GM12873 (cell line): ENCODE measurements around the gene CACNG6.

Source experiments
- CTCF ChIP-seq: IDR thresholded peaks from 2 replicates; pipeline ENCODE4 v1.5.1; 2012; ENCODE audit warnings: low read depth, mild to moderate bottlenecking, moderate library complexity, low read length, control low read depth; ENCODE audit not compliant: insufficient read depth; ENCODE audit errors: missing control alignments

CACNG6 gene

GRCh38 chr19:53993448-53993847, 2.0 kb downstream of the CACNG6 start:
- TF ChIP-seq CTCF, result no peak

- no peak for TF ChIP-seq CTCF
Measured at GRCh38 chr19:53994811-53995210, 3.4 kb downstream of the CACNG6 start.

GRCh38 chr19:53998223-53998622, 6.8 kb downstream of the CACNG6 start:
- TF ChIP-seq CTCF, result no peak

GRCh38 chr19:53999694-54000093, 8.3 kb downstream of the CACNG6 start:
- no peak for TF ChIP-seq CTCF

GRCh38 chr19:54001496-54001895, 10.1 kb downstream of the CACNG6 start:
- TF ChIP-seq CTCF, result no peak

- no peak for TF ChIP-seq CTCF
Measured at GRCh38 chr19:54002495-54003315, 11.3 kb downstream of the CACNG6 start.

GRCh38 chr19:54009440-54009839, 18.0 kb downstream of the CACNG6 start:
- TF ChIP-seq CTCF, result no peak
